ENCODE data around the gene MARCHF10.
"Not testable (repeated sequence)": the region's sequence is repeated elsewhere in the genome, so short reads cannot be mapped to it uniquely, and the experiment has no call there.

- TF ChIP-seq, protein P1, sequence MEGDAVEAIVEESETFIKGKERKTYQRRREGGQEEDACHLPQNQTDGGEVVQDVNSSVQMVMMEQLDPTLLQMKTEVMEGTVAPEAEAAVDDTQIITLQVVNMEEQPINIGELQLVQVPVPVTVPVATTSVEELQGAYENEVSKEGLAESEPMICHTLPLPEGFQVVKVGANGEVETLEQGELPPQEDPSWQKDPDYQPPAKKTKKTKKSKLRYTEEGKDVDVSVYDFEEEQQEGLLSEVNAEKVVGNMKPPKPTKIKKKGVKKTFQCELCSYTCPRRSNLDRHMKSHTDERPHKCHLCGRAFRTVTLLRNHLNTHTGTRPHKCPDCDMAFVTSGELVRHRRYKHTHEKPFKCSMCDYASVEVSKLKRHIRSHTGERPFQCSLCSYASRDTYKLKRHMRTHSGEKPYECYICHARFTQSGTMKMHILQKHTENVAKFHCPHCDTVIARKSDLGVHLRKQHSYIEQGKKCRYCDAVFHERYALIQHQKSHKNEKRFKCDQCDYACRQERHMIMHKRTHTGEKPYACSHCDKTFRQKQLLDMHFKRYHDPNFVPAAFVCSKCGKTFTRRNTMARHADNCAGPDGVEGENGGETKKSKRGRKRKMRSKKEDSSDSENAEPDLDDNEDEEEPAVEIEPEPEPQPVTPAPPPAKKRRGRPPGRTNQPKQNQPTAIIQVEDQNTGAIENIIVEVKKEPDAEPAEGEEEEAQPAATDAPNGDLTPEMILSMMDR (IDR thresholded peaks at IDR 0.05; ENCODE audit: low read depth, low read length): not testable (repeated sequence)
- TF ChIP-seq EZH2phosphoT487 (IDR thresholded peaks at IDR 0.05; ENCODE audit: low read depth): not testable (repeated sequence)
These were observed 116.6 kb downstream of the MARCHF10 start for GRCh38 chr17:62691589-62691915.

All from OCI-LY3 (cell line).